ENCODE results near the gene NUP88. TPM values are rescaled to one million over a fixed set of nuclear protein-coding genes. Genes with fewer than 3 reads are reported as not detected.

The NUP88 gene
- polyA plus RNA-seq, 1 donor from 2014 or later = 86.5 TPM

DNA sequence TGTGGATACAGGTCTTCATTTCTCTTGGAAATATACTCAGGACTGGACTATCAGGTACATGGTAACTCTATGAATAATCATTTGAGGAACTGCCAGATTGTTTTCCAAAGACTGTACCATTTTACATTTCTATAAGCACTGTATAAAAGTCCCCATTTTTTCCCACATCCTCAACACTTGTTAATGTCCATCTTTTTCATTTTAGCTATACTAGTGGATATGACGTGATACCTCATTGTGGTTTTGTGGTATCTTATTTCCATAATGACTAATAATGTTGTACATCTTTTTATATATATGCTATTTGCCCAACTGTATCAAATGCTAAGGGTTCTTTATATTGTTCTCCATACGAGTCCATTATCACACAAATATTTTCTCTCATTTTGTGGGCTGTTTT is 22.9 kb downstream of the NUP88 start:
- Histone ChIP-seq H3F3A (ENCODE audit: insufficient read depth, low read length, poor library complexity, severe bottlenecking) (no peaks in the 10 kb centered on the region), H3K4me3 (ENCODE audit: low read length) (no peak overlapping the region), H3K36me3 (ENCODE audit: insufficient read depth, low read length) (no peaks in the 10 kb centered on the region), H4K20me1 (ENCODE audit: insufficient read depth) (no peaks in the 10 kb centered on the region), H3K79me2 (replicated peaks; ENCODE audit: insufficient read depth, low read length) (no peaks in the 10 kb centered on the region), H2AFZ (ENCODE audit: low read depth, low read length) (no peak overlapping the region), H3K4me2 (ENCODE audit: low read length) (no peak overlapping the region), H3K27me3 (ENCODE audit: insufficient read depth, low read depth, low read length) (no peaks in the 10 kb centered on the region), H3K9me2 (ENCODE audit: insufficient read depth, low read length) (no peaks in the 10 kb centered on the region), H3K9ac (ENCODE audit: low read length) (no peak overlapping the region), H3K27ac (ENCODE audit: low read length) (no peak overlapping the region), H3K9me3 (ENCODE audit: low read length) (no peaks in the 10 kb centered on the region)
- TF ChIP-seq TAF1 (IDR thresholded peaks at IDR 0.05; ENCODE audit: low read depth) = no peak

DNA sequence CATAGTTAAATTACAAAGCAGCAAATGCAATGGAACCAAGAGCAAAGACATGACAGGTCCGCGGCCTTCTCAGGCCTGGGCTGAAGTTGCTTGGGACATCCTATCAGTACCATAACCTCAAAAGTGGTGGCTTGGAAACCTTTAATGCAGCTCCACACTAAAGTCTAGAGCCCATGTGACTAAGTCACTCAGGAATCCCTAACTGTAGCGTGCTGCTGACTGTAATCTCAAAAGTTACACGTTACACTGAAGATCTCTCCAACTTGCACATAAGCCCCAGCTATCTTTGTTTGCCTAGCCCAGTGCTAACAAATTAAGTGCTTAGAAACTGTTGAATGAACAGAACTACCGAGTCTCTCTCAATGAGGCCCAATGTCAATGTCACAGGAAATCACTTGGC is 27.8 kb downstream of the NUP88 start:
- H3K27ac ChIP-seq (ENCODE audit: low read length) = no peak overlapping the region
- H3K27me3 ChIP-seq (ENCODE audit: insufficient read depth, low read depth, low read length) = no peaks in the 10 kb centered on the region
- TF ChIP-seq, protein P1, sequence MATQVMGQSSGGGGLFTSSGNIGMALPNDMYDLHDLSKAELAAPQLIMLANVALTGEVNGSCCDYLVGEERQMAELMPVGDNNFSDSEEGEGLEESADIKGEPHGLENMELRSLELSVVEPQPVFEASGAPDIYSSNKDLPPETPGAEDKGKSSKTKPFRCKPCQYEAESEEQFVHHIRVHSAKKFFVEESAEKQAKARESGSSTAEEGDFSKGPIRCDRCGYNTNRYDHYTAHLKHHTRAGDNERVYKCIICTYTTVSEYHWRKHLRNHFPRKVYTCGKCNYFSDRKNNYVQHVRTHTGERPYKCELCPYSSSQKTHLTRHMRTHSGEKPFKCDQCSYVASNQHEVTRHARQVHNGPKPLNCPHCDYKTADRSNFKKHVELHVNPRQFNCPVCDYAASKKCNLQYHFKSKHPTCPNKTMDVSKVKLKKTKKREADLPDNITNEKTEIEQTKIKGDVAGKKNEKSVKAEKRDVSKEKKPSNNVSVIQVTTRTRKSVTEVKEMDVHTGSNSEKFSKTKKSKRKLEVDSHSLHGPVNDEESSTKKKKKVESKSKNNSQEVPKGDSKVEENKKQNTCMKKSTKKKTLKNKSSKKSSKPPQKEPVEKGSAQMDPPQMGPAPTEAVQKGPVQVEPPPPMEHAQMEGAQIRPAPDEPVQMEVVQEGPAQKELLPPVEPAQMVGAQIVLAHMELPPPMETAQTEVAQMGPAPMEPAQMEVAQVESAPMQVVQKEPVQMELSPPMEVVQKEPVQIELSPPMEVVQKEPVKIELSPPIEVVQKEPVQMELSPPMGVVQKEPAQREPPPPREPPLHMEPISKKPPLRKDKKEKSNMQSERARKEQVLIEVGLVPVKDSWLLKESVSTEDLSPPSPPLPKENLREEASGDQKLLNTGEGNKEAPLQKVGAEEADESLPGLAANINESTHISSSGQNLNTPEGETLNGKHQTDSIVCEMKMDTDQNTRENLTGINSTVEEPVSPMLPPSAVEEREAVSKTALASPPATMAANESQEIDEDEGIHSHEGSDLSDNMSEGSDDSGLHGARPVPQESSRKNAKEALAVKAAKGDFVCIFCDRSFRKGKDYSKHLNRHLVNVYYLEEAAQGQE (IDR thresholded peaks at IDR 0.05; ENCODE audit: borderline replicate concordance) = no peak
- TF ChIP-seq, protein P2, sequence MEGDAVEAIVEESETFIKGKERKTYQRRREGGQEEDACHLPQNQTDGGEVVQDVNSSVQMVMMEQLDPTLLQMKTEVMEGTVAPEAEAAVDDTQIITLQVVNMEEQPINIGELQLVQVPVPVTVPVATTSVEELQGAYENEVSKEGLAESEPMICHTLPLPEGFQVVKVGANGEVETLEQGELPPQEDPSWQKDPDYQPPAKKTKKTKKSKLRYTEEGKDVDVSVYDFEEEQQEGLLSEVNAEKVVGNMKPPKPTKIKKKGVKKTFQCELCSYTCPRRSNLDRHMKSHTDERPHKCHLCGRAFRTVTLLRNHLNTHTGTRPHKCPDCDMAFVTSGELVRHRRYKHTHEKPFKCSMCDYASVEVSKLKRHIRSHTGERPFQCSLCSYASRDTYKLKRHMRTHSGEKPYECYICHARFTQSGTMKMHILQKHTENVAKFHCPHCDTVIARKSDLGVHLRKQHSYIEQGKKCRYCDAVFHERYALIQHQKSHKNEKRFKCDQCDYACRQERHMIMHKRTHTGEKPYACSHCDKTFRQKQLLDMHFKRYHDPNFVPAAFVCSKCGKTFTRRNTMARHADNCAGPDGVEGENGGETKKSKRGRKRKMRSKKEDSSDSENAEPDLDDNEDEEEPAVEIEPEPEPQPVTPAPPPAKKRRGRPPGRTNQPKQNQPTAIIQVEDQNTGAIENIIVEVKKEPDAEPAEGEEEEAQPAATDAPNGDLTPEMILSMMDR (IDR thresholded peaks at IDR 0.05; ENCODE audit: poor library complexity, severe bottlenecking) = no peak
- TF ChIP-seq SMC3 (conservative IDR thresholded peaks at IDR 0.05; ENCODE audit: poor library complexity) (no peak), TAF1 (IDR thresholded peaks at IDR 0.05; ENCODE audit: low read depth) (no peak), EZH2 (IDR thresholded peaks at IDR 0.05; ENCODE audit: borderline replicate concordance, insufficient read depth, low read length, poor library complexity, severe bottlenecking) (no peak), RAD21 (conservative IDR thresholded peaks at IDR 0.05) (no peak), MXI1 (conservative IDR thresholded peaks at IDR 0.05; ENCODE audit: poor library complexity, severe bottlenecking) (no peak)
- no peak overlapping the region for H3K4me3 ChIP-seq (ENCODE audit: low read length)
- no peak overlapping the region for H3K9ac ChIP-seq (ENCODE audit: low read length)
- no peaks in the 10 kb centered on the region for H3K36me3 ChIP-seq (ENCODE audit: insufficient read depth, low read length)
- H3K4me2 ChIP-seq (ENCODE audit: low read length) = no peak overlapping the region
- no peaks in the 10 kb centered on the region for H3K9me2 ChIP-seq (ENCODE audit: insufficient read depth, low read length)
- H3F3A ChIP-seq (ENCODE audit: insufficient read depth, low read length, poor library complexity, severe bottlenecking) = no peaks in the 10 kb centered on the region
- no peaks in the 10 kb centered on the region for H4K20me1 ChIP-seq (ENCODE audit: insufficient read depth)
- H2AFZ ChIP-seq (ENCODE audit: low read depth, low read length) = no peak overlapping the region
- no peaks in the 10 kb centered on the region for H3K9me3 ChIP-seq (ENCODE audit: low read length)
- H3K79me2 ChIP-seq (replicated peaks; ENCODE audit: insufficient read depth, low read length) = no peaks in the 10 kb centered on the region

DNA sequence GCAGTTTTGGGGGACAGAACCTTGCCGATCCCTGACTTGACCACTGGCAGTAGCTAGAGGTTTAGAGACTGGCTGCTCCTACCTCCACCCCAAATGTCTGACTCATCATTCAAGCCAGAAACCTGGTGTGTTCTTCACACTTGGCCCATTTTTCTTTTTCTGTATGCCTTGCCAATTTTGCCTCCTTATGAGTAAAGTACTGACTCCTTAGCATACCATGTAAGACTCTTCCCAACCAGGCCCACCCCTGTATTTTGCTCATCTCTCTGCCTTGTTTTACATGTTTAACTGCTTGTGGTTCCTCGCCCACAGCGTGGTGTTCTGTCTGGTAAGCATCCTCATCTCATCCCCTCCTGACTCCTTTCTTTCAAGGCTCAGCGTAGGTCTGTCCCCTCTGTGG is 37.9 kb downstream of the NUP88 start:
- Histone ChIP-seq H3K4me2 (ENCODE audit: low read length) (no peak overlapping the region), H3F3A (ENCODE audit: insufficient read depth, low read length, poor library complexity, severe bottlenecking) (no peaks in the 10 kb centered on the region), H3K9me2 (ENCODE audit: insufficient read depth, low read length) (no peaks in the 10 kb centered on the region), H3K9ac (ENCODE audit: low read length) (no peak overlapping the region), H3K79me2 (replicated peaks; ENCODE audit: insufficient read depth, low read length) (no peaks in the 10 kb centered on the region), H3K9me3 (ENCODE audit: low read length) (no peaks in the 10 kb centered on the region), H2AFZ (ENCODE audit: low read depth, low read length) (no peak overlapping the region), H3K4me3 (ENCODE audit: low read length) (no peak overlapping the region), H4K20me1 (ENCODE audit: insufficient read depth) (no peaks in the 10 kb centered on the region), H3K36me3 (ENCODE audit: insufficient read depth, low read length) (peaks cover 3% of the 10 kb centered on the region), H3K27me3 (ENCODE audit: insufficient read depth, low read depth, low read length) (no peaks in the 10 kb centered on the region), H3K27ac (ENCODE audit: low read length) (no peak overlapping the region)
- TF ChIP-seq EZH2 (IDR thresholded peaks at IDR 0.05; ENCODE audit: borderline replicate concordance, insufficient read depth, low read length, poor library complexity, severe bottlenecking) = no peak
- TF ChIP-seq SMC3 (conservative IDR thresholded peaks at IDR 0.05; ENCODE audit: poor library complexity) = no peak
- no peak for TF ChIP-seq RAD21 (conservative IDR thresholded peaks at IDR 0.05)
- TF ChIP-seq, protein P1 (IDR thresholded peaks at IDR 0.05; ENCODE audit: borderline replicate concordance) = no peak
- TF ChIP-seq POLR2AphosphoS5 (IDR thresholded peaks at IDR 0.05) = no peak
- no peak for TF ChIP-seq TAF1 (IDR thresholded peaks at IDR 0.05; ENCODE audit: low read depth)
- TF ChIP-seq, protein P2 (IDR thresholded peaks at IDR 0.05; ENCODE audit: poor library complexity, severe bottlenecking) = no peak
- no peak for TF ChIP-seq MXI1 (conservative IDR thresholded peaks at IDR 0.05; ENCODE audit: poor library complexity, severe bottlenecking)
- TF ChIP-seq EP300 (conservative IDR thresholded peaks at IDR 0.05; ENCODE audit: poor library complexity, severe bottlenecking) = no peak
